ENCODE data around the gene CNNM1. TPM values are rescaled to one million over a fixed set of nuclear protein-coding genes. Genes with fewer than 3 reads are reported as not detected.

CNNM1 gene
- 0.14 TPM in 1 of 2 replicates, not detected in the other for total RNA-seq

GRCh38 chr10:99329304-99329553 is at the start of gene CNNM1:
Gene CNNM1 (plus strand): TSS chr10:99329356. CDS start chr10:99329388, 32 bp downstream.

GRCh38 chr10:99430451-99431189 is 101.5 kb downstream of the CNNM1 start, which contains the start of gene GOT1:
Gene GOT1 (minus strand): TSS chr10:99430624. CDS start chr10:99430565, 59 bp downstream.

Other genes with a start within 250 kb of the CNNM1 start
- gene HPSE2, start 93.5 kb upstream of the CNNM1 start, total RNA-seq, result not detected in 2 replicates
- 26.1 and 27.1 TPM in 2 replicates for gene GOT1, start 101.3 kb downstream of the CNNM1 start, total RNA-seq
- gene NKX2-3, start 203.6 kb downstream of the CNNM1 start, total RNA-seq, result 2.4 TPM in 1 of 2 replicates, not detected in the other